GM12878 (cell line): Measurements from ENCODE around the gene UNC93A. TPM values are rescaled to one million over a fixed set of nuclear protein-coding genes. Genes with fewer than 3 reads are reported as not detected.

Source experiments
- ATAC-seq: fragments of 200-7000 bp; cut with Tn5 transposase; 3 replicates; pipeline ENCODE4 v1.9.1; 2020; ENCODE audit warnings: mild to moderate bottlenecking, moderate library complexity
- BruUV-seq: library from RNA; stranded (reverse); fragments of 400-500 nt; replicated peaks from 2 replicates; lab custom pipeline; 2021; lab: Mats Ljungman, UMichigan
- CTCF ChIA-PET: fragments of 300-600 bp; sonication (Branson Sonifier 250); formaldehyde crosslinking; extraction: SDS; loops from one replicate; lab custom pipeline; 2021; ENCODE audit warnings: inconsistent platforms; lab: Yijun Ruan, JAX
- POLR2A ChIA-PET: fragments of 350-600 bp; formaldehyde crosslinking; extraction: SDS; loops from one replicate; lab custom pipeline; 2021; ENCODE audit warnings: inconsistent platforms; lab: Charles Lee
- RAD21 ChIA-PET: fragments of 300-600 bp; sonication (Branson Sonifier 250); formaldehyde crosslinking; loops from one replicate; lab custom pipeline; 2023; ENCODE audit warnings: antibody characterized with exemption; ENCODE audit not compliant: unreplicated experiment; lab: Charles Lee
- SMC1A ChIA-PET: fragments of 300-600 bp; sonication (Branson Sonifier 250); formaldehyde crosslinking; loops from one replicate; lab custom pipeline; 2023; ENCODE audit not compliant: unreplicated experiment, uncharacterized antibody; lab: Charles Lee
- DNase-seq: peaks from one replicate; pipeline ENCODE4 v3.0.0-alpha.2; 2011; ENCODE audit warnings: low read depth, low spot score
- FAIRE-seq: peaks from 3 replicates; lab custom pipeline; 2011; peaks lifted over from hg19 to GRCh38; lab: Jason Lieb, UNC
- H2AFZ ChIP-seq: 2 replicates; pipeline ENCODE4 v1.6.0; 2011; ENCODE audit warnings: low read depth, low read length, control low read depth; ENCODE audit not compliant: control insufficient read depth
- H3K27ac ChIP-seq: 2 replicates; pipeline ENCODE4 v1.5.1; 2011; ENCODE audit warnings: control low read depth; ENCODE audit not compliant: control insufficient read depth, insufficient read depth
- H3K27me3 ChIP-seq, 2 experiments: replicated peaks in 1 of 2; 2 replicates each; pipeline versions ENCODE4 v1.6.0 to v1.6.1; 2011; ENCODE audit warnings: low read length in 1 of 2; ENCODE audit not compliant: control insufficient read depth in 2 of 2, insufficient read depth in 2 of 2
- H3K36me3 ChIP-seq, 2 experiments: 2 replicates each; pipeline ENCODE4 v1.5.1; 2011; ENCODE audit warnings: low read length in 1 of 2; ENCODE audit not compliant: control insufficient read depth in 2 of 2, insufficient read depth in 2 of 2
- H3K4me1 ChIP-seq: 2 replicates; pipeline ENCODE4 v1.6.1; 2011; ENCODE audit warnings: mild to moderate bottlenecking, low read length, moderate library complexity, mixed read lengths; ENCODE audit not compliant: control insufficient read depth, insufficient read depth
- H3K4me2 ChIP-seq: 2 replicates; pipeline ENCODE4 v1.6.0; 2011; ENCODE audit warnings: control low read depth; ENCODE audit not compliant: control insufficient read depth, insufficient read depth
- H3K4me3 ChIP-seq: fragments of 200-600 bp; sonication (generic); 2 replicates; pipeline ENCODE4 v1.5.1; 2016
- H3K79me2 ChIP-seq: 2 replicates; pipeline ENCODE4 v1.6.0; 2011; ENCODE audit warnings: low read length; ENCODE audit not compliant: control insufficient read depth, insufficient read depth
- H3K9ac ChIP-seq: 2 replicates; pipeline ENCODE4 v1.8.0; 2011; ENCODE audit warnings: low read length, control low read depth, mixed read lengths; ENCODE audit not compliant: control insufficient read depth, insufficient read depth
- H3K9me3 ChIP-seq: replicated peaks from 3 replicates; pipeline ENCODE4 v1.5.1; 2011; ENCODE audit warnings: mild to moderate bottlenecking, low read length; ENCODE audit not compliant: control insufficient read depth, insufficient read depth
- H4K20me1 ChIP-seq: 2 replicates; pipeline ENCODE4 v1.6.0; 2011; ENCODE audit not compliant: control insufficient read depth, insufficient read depth
- BCL11A ChIP-seq: IDR thresholded peaks from 2 replicates; pipeline ENCODE4 v1.6.1; 2011; ENCODE audit warnings: low read depth, low read length
- CBX5 ChIP-seq: sonication (generic); IDR thresholded peaks from 2 replicates; pipeline ENCODE4 v1.6.1; 2016; ENCODE audit warnings: low read depth, moderate library complexity, mild to moderate bottlenecking, inconsistent platforms
- CTCF ChIP-seq, 3 experiments: IDR thresholded peaks in 2 of 3; conservative IDR thresholded peaks in 1 of 3; 2 replicates each; pipeline ENCODE4 v1.5.1; 2011; ENCODE audit warnings: low read depth in 3 of 3, low read length in 3 of 3, mild to moderate bottlenecking in 3 of 3, control low read depth in 2 of 3, moderate library complexity in 2 of 3, inconsistent platforms in 1 of 3, mixed read lengths in 1 of 3; ENCODE audit not compliant: control insufficient read depth in 2 of 3, insufficient read depth in 1 of 3; ENCODE audit errors: extremely low read depth in 1 of 3
- EED ChIP-seq: sonication (generic); IDR thresholded peaks from 2 replicates; pipeline ENCODE4 v1.6.1; 2016; ENCODE audit warnings: antibody characterized with exemption, low read depth
- HDGF ChIP-seq: fragments of 450-650 bp; IDR thresholded peaks from 2 replicates; pipeline ENCODE4 v1.6.1; 2016; ENCODE audit warnings: antibody characterized with exemption
- HSF1 ChIP-seq: fragments of 150-350 bp; IDR thresholded peaks from 2 replicates; pipeline ENCODE4 v1.6.1; 2014; ENCODE audit warnings: mild to moderate bottlenecking, low read depth, low read length
- IKZF2 ChIP-seq, 2 experiments: fragments of 450-650 bp; IDR thresholded peaks; 2 replicates each; pipeline ENCODE4 v1.6.1; 2017; ENCODE audit warnings: mild to moderate bottlenecking in 2 of 2, moderate library complexity in 2 of 2
- IRF3 ChIP-seq: fragments of 450-650 bp; IDR thresholded peaks from 2 replicates; pipeline ENCODE4 v1.6.1; 2014; ENCODE audit warnings: mild to moderate bottlenecking
- IRF5 ChIP-seq: fragments of 450-650 bp; IDR thresholded peaks from 2 replicates; pipeline ENCODE4 v1.6.1; 2017; ENCODE audit warnings: borderline replicate concordance
- MEF2A ChIP-seq: IDR thresholded peaks from 2 replicates; pipeline ENCODE4 v1.6.1; 2011; ENCODE audit warnings: low read depth, mild to moderate bottlenecking, low read length, moderate library complexity; ENCODE audit not compliant: insufficient read depth
- MYC ChIP-seq: IDR thresholded peaks from 2 replicates; pipeline ENCODE4 v1.6.1; 2011; ENCODE audit warnings: mild to moderate bottlenecking, low read length, moderate library complexity, inconsistent platforms; ENCODE audit not compliant: insufficient read depth, insufficient replicate concordance, insufficient read length, severe bottlenecking
- PAX5 ChIP-seq: IDR thresholded peaks from 2 replicates; pipeline ENCODE4 v1.6.1; 2011; ENCODE audit warnings: low read depth, low read length, borderline replicate concordance
- PRDM15 ChIP-seq: fragments of 450-650 bp; formaldehyde crosslinking; IDR thresholded peaks from 2 replicates; pipeline ENCODE4 v1.4.0; 2020; ENCODE audit warnings: mild to moderate bottlenecking, moderate library complexity
- RB1 ChIP-seq: fragments of 450-650 bp; formaldehyde crosslinking; IDR thresholded peaks from 2 replicates; pipeline ENCODE4 v1.6.1; 2017; ENCODE audit warnings: mild to moderate bottlenecking, borderline replicate concordance
- SP1 ChIP-seq: IDR thresholded peaks from one replicate; pipeline ENCODE4 v1.6.1; 2011; ENCODE audit warnings: low read depth, low read length
- ZZZ3 ChIP-seq: IDR thresholded peaks from 2 replicates; pipeline ENCODE4 v1.6.1; 2011; ENCODE audit warnings: low read depth; ENCODE audit not compliant: control insufficient read depth, insufficient read length
- WGBS: methylation state at CpG from one replicate; pipeline ENCODE4 v1.1.6; 2016; ENCODE audit warnings: low lambda C conversion rate; ENCODE audit not compliant: insufficient replicate concordance, insufficient coverage; ENCODE audit errors: missing lambda C conversion rate; 5-methylcytosine and 5-hydroxymethylcytosine counted together
- in situ Hi-C: fragments of 300-500 bp; cut with MboI; formaldehyde crosslinking; loops from 9 replicates; pipeline ENCODE4 v1.14.3; 2018; ENCODE audit warnings: mixed read lengths
- intact Hi-C: fragments of 100-400 bp; cut with micrococcal nuclease; formaldehyde crosslinking; loops from one replicate; pipeline ENCODE4 v1.14.2; 2022; ENCODE audit not compliant: unreplicated experiment
- polyA plus RNA-seq, 11 experiments: library from polyadenylated mRNA; depleted of rRNA in 4 of 11; unstranded in 6 of 11; stranded (reverse) in 5 of 11; fragments of >200 nt; fragmentation: Nextera tagmentation in 4 of 11; fragmentation: Illumina TruSeq in 1 of 11; extraction: Ambion mirVana in 4 of 11; extraction: Trizol in 1 of 11; gene quantifications; 1 replicate in 1 of 11; 2 replicates in 10 of 11; pipeline versions ENCODE4 v1.2.1 to v1.2.3, GENCODE V29; 2011 to 2016; ENCODE audit warnings: inconsistent platforms in 2 of 11, missing spikeins in 2 of 11, low read depth in 1 of 11
- total RNA-seq, 4 experiments: library from RNA; depleted of rRNA in 3 of 4; stranded (reverse); fragments of >200 nt in 3 of 4; fragmentation: Illumina TruSeq in 1 of 4; extraction: Trizol in 1 of 4; gene quantifications; 2 replicates each; pipeline versions ENCODE4 v1.2.1 to v1.2.3, GENCODE V29; 2013 to 2021

Gene UNC93A
- total and polyA plus RNA-seq, 10 of the 15 experiments (the other 5 are each of a cell fraction or from before 2014, with no cell fraction given): 0.37 TPM; not detected in 9

GRCh38 chr6:167308207-167308606 lies 17.1 kb downstream of the UNC93A start:
- no TSS peak for BruUV-seq
- TF ChIP-seq IKZF2 (IDR thresholded peaks at IDR 0.05): no peak
- no peak for TF ChIP-seq PAX5
- TF ChIP-seq MEF2A: no peak
- TF ChIP-seq HSF1: no peak
- no peak for TF ChIP-seq PRDM15 (CRISPR knock-in tag)
- TF ChIP-seq IRF5: no peak
- no peak for TF ChIP-seq EED
- TF ChIP-seq SP1: no peak
- no peak for TF ChIP-seq IRF3
- TF ChIP-seq HDGF: no peak
- no peak for TF ChIP-seq CBX5
- no peak for TF ChIP-seq ZZZ3
- no peak for TF ChIP-seq BCL11A
- no peak for TF ChIP-seq RB1
- no peak for TF ChIP-seq MYC
- no peak for TF ChIP-seq CTCF (IDR thresholded peaks at IDR 0.05 in 2 of 3, conservative IDR thresholded peaks at IDR 0.05 in 1 of 3; ENCODE audit: control insufficient read depth in 2 of 3, extremely low read depth in 1 of 3, insufficient read depth in 1 of 3, low read depth in 3 of 3, low read length in 3 of 3)

More at GRCh38 chr6:167308207-167308606, 17.1 kb downstream of the UNC93A start:
- FAIRE-seq: no peak
- 2% methylated on average over 5 of the region's 5 CpGs for WGBS
- in situ Hi-C loops: loop anchor here (10.0 kb wide), 1 partner anchor 123 kb away; no protein-coding TSS in a partner anchor
- H4K20me1 ChIP-seq: no peaks in the 10 kb centered on the region
- CTCF ChIA-PET: no interaction called here
- RAD21 ChIA-PET: no interaction called here
- no peaks in the 10 kb centered on the region for H3K4me1 ChIP-seq
- DNase-seq: no peak
- POLR2A ChIA-PET: no interaction called here
- no peaks in the 10 kb centered on the region; a peak in 1 of 4 replicates for H3K27me3 ChIP-seq
- H3K9me3 ChIP-seq: no peaks in the 10 kb centered on the region
- H3K4me3 ChIP-seq: no peak overlapping the region
- no peak overlapping the region for H3K27ac ChIP-seq
- SMC1A ChIA-PET: no interaction called here
- ATAC-seq: no peak
- no peak overlapping the region for H2AFZ ChIP-seq
- no peak overlapping the region for H3K9ac ChIP-seq
- intact Hi-C loops: no loop called here
- H3K4me2 ChIP-seq: no peak overlapping the region
- no peaks in the 10 kb centered on the region for H3K79me2 ChIP-seq
- no peaks in the 10 kb centered on the region for H3K36me3 ChIP-seq
